ENCODE results near the gene GPR146.

GPR146 gene

GRCh38 chr7:1012004-1012715, 32.2 kb upstream of the GPR146 start:
- no peak overlapping the region for H3K4me3 Mint-ChIP-seq
- no peak overlapping the region for H3K27ac Mint-ChIP-seq
- H3K9me3 Mint-ChIP-seq = no peaks in the 10 kb centered on the region
- peaks cover 11% of the 10 kb centered on the region for H3K36me3 Mint-ChIP-seq (ENCODE audit: low read depth)
- H3K27me3 Mint-ChIP-seq (ENCODE audit: low read depth) = no peaks in the 10 kb centered on the region
- no peak for TF ChIP-seq CTCF (IDR thresholded peaks at IDR 0.05; ENCODE audit: unreplicated experiment in 3 of 3)
- peaks cover 10% of the 10 kb centered on the region for H3K4me1 Mint-ChIP-seq

- no peak for TF ChIP-seq CTCF (IDR thresholded peaks at IDR 0.05; ENCODE audit: unreplicated experiment in 3 of 3)
- H3K27me3 Mint-ChIP-seq (ENCODE audit: low read depth) = no peaks in the 10 kb centered on the region
- no peaks in the 10 kb centered on the region for H3K9me3 Mint-ChIP-seq
- peaks cover 10% of the 10 kb centered on the region for H3K4me1 Mint-ChIP-seq
- H3K4me3 Mint-ChIP-seq = no peak overlapping the region
- H3K36me3 Mint-ChIP-seq (ENCODE audit: low read depth) = peaks cover 11% of the 10 kb centered on the region
- no peak overlapping the region for H3K27ac Mint-ChIP-seq
These were observed 31.6 kb upstream of the GPR146 start for GRCh38 chr7:1012716-1013095.

- peak overlapping the region; percentile 42 to 63 (median 47) for H3K27ac Mint-ChIP-seq
- no peak for TF ChIP-seq CTCF (IDR thresholded peaks at IDR 0.05; ENCODE audit: unreplicated experiment in 3 of 3)
- H3K27me3 Mint-ChIP-seq (ENCODE audit: low read depth) = no peaks in the 10 kb centered on the region
- peaks cover 10% of the 10 kb centered on the region for H3K4me1 Mint-ChIP-seq
- H3K4me3 Mint-ChIP-seq = no peak overlapping the region
- no peaks in the 10 kb centered on the region for H3K9me3 Mint-ChIP-seq
- H3K36me3 Mint-ChIP-seq (ENCODE audit: low read depth) = peaks cover 16% of the 10 kb centered on the region
These were observed 30.8 kb upstream of the GPR146 start for GRCh38 chr7:1013581-1013980.

GRCh38 chr7:1014681-1015080, 29.7 kb upstream of the GPR146 start:
- Mint-ChIP-seq H3K36me3 (ENCODE audit: low read depth) (peaks cover 8% of the 10 kb centered on the region), H3K9me3 (no peaks in the 10 kb centered on the region), H3K4me3 (no peak overlapping the region), H3K27me3 (ENCODE audit: low read depth) (no peaks in the 10 kb centered on the region), H3K27ac (no peak overlapping the region), H3K4me1 (peaks cover 10% of the 10 kb centered on the region)
- no peak for TF ChIP-seq CTCF (IDR thresholded peaks at IDR 0.05; ENCODE audit: unreplicated experiment in 3 of 3)

- no peaks in the 10 kb centered on the region for H3K27me3 Mint-ChIP-seq (ENCODE audit: low read depth)
- H3K4me3 Mint-ChIP-seq = no peak overlapping the region
- peaks cover 10% of the 10 kb centered on the region for H3K4me1 Mint-ChIP-seq
- peak overlapping the region in 1 of 3 experiments; percentile 35 for H3K27ac Mint-ChIP-seq
- peaks cover 6% of the 10 kb centered on the region for H3K36me3 Mint-ChIP-seq (ENCODE audit: low read depth)
- no peaks in the 10 kb centered on the region for H3K9me3 Mint-ChIP-seq
- no peak for TF ChIP-seq CTCF (IDR thresholded peaks at IDR 0.05; ENCODE audit: unreplicated experiment in 3 of 3)
These were observed 28.9 kb upstream of the GPR146 start for GRCh38 chr7:1015196-1016121.
